Activated gamma-delta T cell (primary cell): ENCODE results near the gene COL13A1.

Experiments
- DNase-seq: peaks from one replicate; lab custom pipeline; 2025; lab: John Stamatoyannopoulos, UW

Gene COL13A1

GRCh38 chr10:69819716-69820506 lies 18.2 kb downstream of the COL13A1 start:
- DNase-seq: no peak

GRCh38 chr10:69820817-69821216 lies 19.1 kb downstream of the COL13A1 start:
- no peak for DNase-seq

- DNase-seq: no peak
Measured at GRCh38 chr10:69825604-69826003, 23.9 kb downstream of the COL13A1 start.

GRCh38 chr10:69826094-69826493 lies 24.4 kb downstream of the COL13A1 start:
- DNase-seq: no peak

- DNase-seq: no peak
Measured at GRCh38 chr10:69826789-69827554, 25.3 kb downstream of the COL13A1 start.

GRCh38 chr10:69828144-69828870 lies 26.6 kb downstream of the COL13A1 start:
- no peak for DNase-seq

GRCh38 chr10:69829775-69830174 lies 28.1 kb downstream of the COL13A1 start:
- no peak for DNase-seq

GRCh38 chr10:69831231-69831855 lies 29.6 kb downstream of the COL13A1 start:
- no peak for DNase-seq

GRCh38 chr10:69835233-69835632 lies 33.5 kb downstream of the COL13A1 start:
- no peak for DNase-seq

- no peak for DNase-seq
Measured at GRCh38 chr10:69835875-69836730, 34.4 kb downstream of the COL13A1 start.

- no peak for DNase-seq
Measured at GRCh38 chr10:69836731-69837030, 35.0 kb downstream of the COL13A1 start.

GRCh38 chr10:69837261-69837660 lies 35.6 kb downstream of the COL13A1 start:
- no peak for DNase-seq

GRCh38 chr10:69838418-69838817 lies 36.7 kb downstream of the COL13A1 start:
- DNase-seq: no peak

GRCh38 chr10:69838853-69839252 lies 37.1 kb downstream of the COL13A1 start:
- DNase-seq: no peak

- no peak for DNase-seq
Measured at GRCh38 chr10:69839696-69840345, 38.1 kb downstream of the COL13A1 start.

- no peak for DNase-seq
Measured at GRCh38 chr10:69840773-69841172, 39.1 kb downstream of the COL13A1 start.

- no peak for DNase-seq
Measured at GRCh38 chr10:69842020-69842419, 40.3 kb downstream of the COL13A1 start.

- DNase-seq: no peak
Measured at GRCh38 chr10:69842882-69843281, 41.2 kb downstream of the COL13A1 start.

GRCh38 chr10:69843923-69844322 lies 42.2 kb downstream of the COL13A1 start:
- DNase-seq: no peak

GRCh38 chr10:69844698-69845097 lies 43.0 kb downstream of the COL13A1 start:
- no peak for DNase-seq
